Heart left ventricle (tissue), 13 donors: ENCODE results near the gene AZIN2.

Experiments used
- POLR2A ChIP-seq, 2 donors: fragments of 450-650 bp; IDR thresholded peaks; one replicate each; pipeline ENCODE4 v1.6.1; 2017; ENCODE audit warnings: antibody characterized with exemption in 2 of 2, mild to moderate bottlenecking in 2 of 2, moderate library complexity in 2 of 2
- TF ChIP-seq, protein P1 (sequence below), 12 donors: fragments of 200-600 bp; sonication (generic) in 4 of 12; IDR thresholded peaks; one replicate each; pipeline versions ENCODE4 v1.5.0 to v1.8.0; 2018 to 2022; ENCODE audit warnings: antibody characterized with exemption in 12 of 12, mild to moderate bottlenecking in 5 of 12
- donor health status: ischemic (EF 13 %, LVEDD 7.1; RV severe dilation, severe dysfunction).
- donor health status: DM: no; HTN: yes; CAD: no.
- donor health status: DM: no; HTN: no; CAD: no.
- donor health status: ischemic (EF 25% LVEDD 6.9; RV normal size, moderate dysfunction).
- donor health status: ischemic (EF 25% LVEDD 5.7; RV mildly dilated, moderate dysfunction).
- donor health status: ischemic (EF 35%, LVEDD 5.7; RV mildly dilated, moderate dysfunction).
- donor health status: nonischemic (EF 11% LVEDD 7.7; RV severe dilation, severe dysfunction).
- donor health status: DM: yes; HTN: yes; CAD: no.
- donor health status: PGD.
- donor health status: ischemic (EF 29% LVEDD 5.4; RV normal size, mild dysfunction).
- donor health status: nonischemic (EF 23%, LVEDD 6.1; RV moderate dilation, normal function).

GRCh38 chr1:33126411-33127000 lies 45.6 kb downstream of the AZIN2 start:
- TF ChIP-seq, protein P1, sequence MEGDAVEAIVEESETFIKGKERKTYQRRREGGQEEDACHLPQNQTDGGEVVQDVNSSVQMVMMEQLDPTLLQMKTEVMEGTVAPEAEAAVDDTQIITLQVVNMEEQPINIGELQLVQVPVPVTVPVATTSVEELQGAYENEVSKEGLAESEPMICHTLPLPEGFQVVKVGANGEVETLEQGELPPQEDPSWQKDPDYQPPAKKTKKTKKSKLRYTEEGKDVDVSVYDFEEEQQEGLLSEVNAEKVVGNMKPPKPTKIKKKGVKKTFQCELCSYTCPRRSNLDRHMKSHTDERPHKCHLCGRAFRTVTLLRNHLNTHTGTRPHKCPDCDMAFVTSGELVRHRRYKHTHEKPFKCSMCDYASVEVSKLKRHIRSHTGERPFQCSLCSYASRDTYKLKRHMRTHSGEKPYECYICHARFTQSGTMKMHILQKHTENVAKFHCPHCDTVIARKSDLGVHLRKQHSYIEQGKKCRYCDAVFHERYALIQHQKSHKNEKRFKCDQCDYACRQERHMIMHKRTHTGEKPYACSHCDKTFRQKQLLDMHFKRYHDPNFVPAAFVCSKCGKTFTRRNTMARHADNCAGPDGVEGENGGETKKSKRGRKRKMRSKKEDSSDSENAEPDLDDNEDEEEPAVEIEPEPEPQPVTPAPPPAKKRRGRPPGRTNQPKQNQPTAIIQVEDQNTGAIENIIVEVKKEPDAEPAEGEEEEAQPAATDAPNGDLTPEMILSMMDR (IDR thresholded peaks at IDR 0.05): no peak
- no peak for TF ChIP-seq POLR2A (IDR thresholded peaks at IDR 0.05)
